SU-DHL-6 (cell line): ENCODE results near the gene GPC3.

Experiments used
- EZH2phosphoT487 ChIP-seq: fragments of 200-600 bp; sonication (generic), shearing (Covaris generic); conservative IDR thresholded peaks from 2 replicates; pipeline ENCODE4 v1.6.1; 2018; ENCODE audit warnings: mild to moderate bottlenecking, antibody characterized with exemption, low read length, moderate library complexity, mixed read lengths
- TF ChIP-seq, protein P1 (sequence below): fragments of 200-600 bp; sonication (generic); IDR thresholded peaks from one replicate; pipeline ENCODE4 v1.5.1; 2017; ENCODE audit warnings: antibody characterized with exemption, mild to moderate bottlenecking, low read length, moderate library complexity; ENCODE audit not compliant: insufficient read depth, poor library complexity, severe bottlenecking

GRCh38 chrX:133639726-133640125 lies 345.7 kb downstream of the GPC3 start:
- TF ChIP-seq, protein P1, sequence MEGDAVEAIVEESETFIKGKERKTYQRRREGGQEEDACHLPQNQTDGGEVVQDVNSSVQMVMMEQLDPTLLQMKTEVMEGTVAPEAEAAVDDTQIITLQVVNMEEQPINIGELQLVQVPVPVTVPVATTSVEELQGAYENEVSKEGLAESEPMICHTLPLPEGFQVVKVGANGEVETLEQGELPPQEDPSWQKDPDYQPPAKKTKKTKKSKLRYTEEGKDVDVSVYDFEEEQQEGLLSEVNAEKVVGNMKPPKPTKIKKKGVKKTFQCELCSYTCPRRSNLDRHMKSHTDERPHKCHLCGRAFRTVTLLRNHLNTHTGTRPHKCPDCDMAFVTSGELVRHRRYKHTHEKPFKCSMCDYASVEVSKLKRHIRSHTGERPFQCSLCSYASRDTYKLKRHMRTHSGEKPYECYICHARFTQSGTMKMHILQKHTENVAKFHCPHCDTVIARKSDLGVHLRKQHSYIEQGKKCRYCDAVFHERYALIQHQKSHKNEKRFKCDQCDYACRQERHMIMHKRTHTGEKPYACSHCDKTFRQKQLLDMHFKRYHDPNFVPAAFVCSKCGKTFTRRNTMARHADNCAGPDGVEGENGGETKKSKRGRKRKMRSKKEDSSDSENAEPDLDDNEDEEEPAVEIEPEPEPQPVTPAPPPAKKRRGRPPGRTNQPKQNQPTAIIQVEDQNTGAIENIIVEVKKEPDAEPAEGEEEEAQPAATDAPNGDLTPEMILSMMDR: no peak
- TF ChIP-seq EZH2phosphoT487: no peak
